Measurements from ENCODE around the gene SCRT2. TPM values are rescaled to one million over a fixed set of nuclear protein-coding genes. Genes with fewer than 3 reads are reported as not detected.
A peak's percentile ranks its signal among the peaks of the same experiment; 100 is the strongest.
"Not testable (repeated sequence)": the region's sequence is repeated elsewhere in the genome, so short reads cannot be mapped to it uniquely, and the experiment has no call there.

Gene SCRT2
- not detected in 2 replicates for total RNA-seq (2014; rRNA removed; shearing (Covaris generic))
- polyA plus RNA-seq (2014; cell fraction: nucleus; rRNA removed): not detected in 2 replicates

DNA sequence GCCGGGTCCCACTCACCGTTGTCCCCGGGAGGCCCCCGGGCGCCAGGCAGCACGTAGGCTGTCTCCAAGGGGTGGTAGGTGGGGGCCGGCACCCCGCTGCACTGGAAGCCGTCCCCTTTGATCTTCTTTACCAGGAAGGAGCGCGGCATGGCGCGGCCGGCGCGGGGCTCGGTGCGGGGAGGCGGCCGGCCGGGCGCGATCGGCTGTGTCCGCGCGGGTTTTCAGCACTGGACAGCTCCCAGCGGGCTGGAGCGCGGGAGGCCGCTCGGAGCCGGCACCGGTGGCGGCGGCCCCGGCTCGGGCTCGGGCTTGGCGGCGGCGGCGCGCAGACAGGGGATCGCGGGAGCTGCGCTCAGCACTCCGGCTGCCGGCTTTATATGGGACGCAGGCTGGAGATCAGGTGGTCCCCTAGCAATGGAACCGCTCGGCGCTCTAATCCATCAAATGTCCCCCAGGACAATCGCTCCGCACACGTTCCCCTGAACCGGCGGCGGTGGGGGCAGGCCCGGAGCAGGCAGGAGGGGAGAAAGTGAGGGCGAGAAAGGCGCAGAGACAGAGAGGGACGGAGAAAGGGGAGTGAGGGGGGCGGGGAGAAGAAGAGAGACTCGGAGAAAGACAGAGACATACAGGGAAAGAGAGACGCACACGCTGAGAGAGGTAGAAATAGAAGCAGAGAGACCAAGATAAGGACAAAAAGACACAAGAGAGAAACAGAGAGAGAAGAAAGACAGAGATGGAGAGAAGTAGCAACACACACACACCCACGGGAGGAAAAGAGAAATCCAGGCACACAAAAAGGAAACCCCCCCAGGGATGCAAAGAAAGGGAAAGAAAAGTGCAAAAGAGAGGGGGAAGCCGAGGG is at the start of gene SCRT2:
Gene SCRT2 (minus strand): TSS at position 350 of the 862 bp plus-strand sequence. CDS start 201 bp downstream, at position 149.
- DNase-seq (ENCODE audit: extremely low read depth, low read depth): peak; percentile 76

DNA sequence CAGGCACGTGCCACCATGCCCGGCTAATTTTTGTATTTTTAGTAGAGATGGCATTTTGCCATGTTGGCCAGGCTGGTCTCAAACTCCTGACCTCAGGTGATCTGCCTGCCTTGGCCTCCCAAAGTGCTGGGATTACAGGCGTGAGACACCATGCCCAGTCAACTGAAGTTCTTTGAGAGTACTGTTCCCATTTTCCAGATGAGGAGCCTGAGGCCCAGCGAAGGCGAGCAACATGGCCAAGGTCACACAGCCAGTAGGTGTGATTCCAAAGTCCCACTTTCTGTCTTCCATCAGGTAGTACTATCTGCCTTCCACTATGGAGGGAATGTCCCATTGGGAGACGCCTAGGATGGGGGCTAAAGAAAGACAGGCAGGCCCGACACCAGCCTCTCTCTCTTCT is 49.2 kb upstream of the SCRT2 start:
- DNase-seq (ENCODE audit: extremely low read depth, low read depth): not testable (repeated sequence)

DNA sequence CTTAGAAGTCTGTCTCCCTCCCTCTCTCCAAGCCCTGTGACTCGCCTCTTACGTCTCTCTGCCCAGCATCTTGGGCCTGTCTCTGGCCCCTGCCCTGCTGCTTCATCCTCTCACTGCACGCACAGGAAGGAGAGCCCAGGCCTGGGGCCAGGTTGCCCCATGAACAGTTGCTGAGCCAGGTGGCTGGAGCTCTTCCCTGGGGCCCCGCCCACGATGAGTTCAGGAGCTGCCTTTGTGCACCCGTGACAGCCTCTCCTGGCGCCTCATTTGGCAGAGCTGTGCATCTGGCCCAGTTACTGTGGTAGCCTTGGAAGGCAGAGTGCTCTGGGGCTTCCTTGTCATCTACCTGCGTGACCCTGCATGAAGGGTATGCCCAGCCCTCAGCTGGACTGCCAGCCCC is 48.2 kb upstream of the SCRT2 start:
- DNase-seq (ENCODE audit: extremely low read depth, low read depth): no peak

DNA sequence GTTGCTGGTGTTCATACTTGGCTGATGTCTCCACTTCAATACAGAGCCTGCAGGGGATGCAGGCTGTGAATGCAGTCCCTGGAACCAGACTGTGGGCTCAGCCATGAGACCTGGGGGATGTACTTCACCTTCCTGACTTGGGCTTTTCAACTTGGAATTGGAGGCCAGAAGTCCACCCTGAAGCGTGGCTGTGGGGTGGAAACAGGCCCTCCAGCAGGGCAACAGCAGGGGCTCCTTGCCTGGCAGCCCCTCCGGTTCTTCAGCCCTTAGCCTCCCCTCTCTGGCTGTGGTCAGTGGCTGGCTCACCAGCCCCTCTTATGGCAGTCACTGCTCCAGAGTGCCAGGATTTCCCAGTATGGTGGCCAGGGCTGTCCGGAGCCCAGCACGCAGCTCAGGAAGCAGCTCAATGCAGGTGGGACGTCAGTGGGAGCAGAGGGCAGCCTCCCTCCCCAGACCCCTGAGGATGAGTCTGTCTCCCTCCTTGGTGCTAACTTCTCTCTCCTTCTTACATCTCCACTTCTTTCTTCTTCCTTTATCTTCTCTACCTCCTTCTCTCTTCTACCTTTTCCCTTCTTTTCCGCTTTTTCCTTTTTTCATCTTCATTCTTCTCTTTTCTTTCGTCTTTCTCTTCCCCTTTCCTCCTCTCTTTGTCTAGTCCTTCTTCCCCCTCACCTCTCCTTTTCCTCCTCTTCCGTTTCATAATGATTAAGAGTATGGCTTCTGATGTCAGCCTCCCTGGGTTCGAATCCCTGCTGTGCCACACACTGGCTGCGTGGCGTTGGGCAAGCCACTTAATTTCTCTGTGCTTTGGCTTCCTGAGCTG is 47.4 kb upstream of the SCRT2 start:
- DNase-seq (ENCODE audit: extremely low read depth, low read depth): no peak

DNA sequence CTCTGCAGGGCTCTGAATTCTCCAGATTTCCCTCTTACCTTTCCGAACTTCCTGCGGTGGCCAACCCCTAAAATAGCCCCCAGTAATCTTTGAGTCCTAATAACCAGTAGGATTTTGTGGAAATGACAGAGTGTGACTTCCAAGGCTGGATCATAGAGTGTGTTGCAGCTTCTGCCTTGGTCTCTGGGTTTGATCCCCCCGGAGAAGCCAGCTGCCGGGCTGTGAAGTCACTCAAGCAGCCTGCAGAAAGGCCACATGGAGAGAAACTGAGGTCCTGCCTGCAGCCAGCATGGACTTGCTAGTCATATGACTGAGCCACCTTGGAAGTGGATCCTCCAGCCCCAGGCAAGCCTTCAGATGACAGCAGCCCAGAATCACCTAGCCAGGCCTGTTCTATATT is 46.3 kb upstream of the SCRT2 start:
- DNase-seq (ENCODE audit: extremely low read depth, low read depth): no peak

DNA sequence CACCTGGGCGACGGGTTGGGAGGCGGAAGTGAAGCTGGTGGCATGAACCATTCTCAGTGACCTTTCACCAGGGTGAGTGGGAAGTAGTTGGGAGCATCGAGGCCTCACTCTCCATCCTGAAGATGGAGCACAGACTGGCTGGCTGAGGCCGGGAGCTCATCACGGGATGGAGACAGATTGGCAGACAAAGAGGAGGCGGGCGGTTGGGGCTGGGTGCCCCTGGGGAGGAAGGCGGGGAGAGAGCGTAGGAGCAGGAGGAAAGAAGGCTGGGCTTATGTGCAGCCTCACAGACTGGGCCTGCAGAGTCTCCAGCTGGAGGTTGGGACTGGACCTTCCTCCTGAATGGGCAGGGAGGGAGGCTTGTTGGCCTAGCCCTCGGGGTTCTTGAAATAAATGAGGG is 44.2 kb upstream of the SCRT2 start:
- DNase-seq (ENCODE audit: extremely low read depth, low read depth): no peak

DNA sequence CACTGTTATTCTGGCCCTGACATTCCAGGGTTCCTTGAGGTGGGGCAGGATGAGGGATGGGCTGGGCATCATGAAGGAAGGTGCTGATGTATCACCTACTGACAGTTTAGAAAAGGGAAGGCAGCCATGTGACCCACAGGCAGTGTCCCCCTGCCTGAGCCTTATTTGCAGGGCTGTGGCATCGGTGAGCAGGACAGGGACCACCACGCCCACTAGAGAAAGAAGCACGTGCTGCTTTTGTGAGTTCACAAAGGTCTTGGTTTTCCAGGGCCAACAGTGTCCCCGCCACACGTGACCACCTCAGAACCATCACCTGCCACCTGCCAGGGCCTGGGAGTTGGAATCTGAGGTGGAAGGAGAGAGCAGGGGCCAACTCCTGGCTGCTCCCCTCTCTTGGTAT is 43.5 kb upstream of the SCRT2 start:
- no peak for DNase-seq (ENCODE audit: extremely low read depth, low read depth)

DNA sequence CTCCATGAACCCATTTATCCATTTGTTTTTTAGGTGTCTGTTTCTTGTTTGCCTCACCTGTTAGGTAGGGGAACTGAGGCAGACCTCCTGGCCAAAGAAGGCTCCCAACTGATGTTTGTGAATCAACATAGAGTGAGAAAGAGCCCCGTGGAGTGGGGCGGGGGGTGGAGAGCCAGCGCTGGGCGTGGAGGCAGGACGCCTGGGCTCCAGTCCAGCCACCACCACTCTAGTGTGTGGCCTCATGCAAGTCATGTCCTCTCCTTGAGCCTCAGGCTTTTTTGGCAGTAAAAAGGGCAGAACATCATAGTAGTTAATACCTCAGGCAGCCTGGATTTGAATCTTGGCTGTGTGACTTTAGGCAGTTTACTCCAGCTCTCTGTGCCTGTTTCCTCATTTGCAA is 42.2 kb upstream of the SCRT2 start:
- DNase-seq (ENCODE audit: extremely low read depth, low read depth): no peak

DNA sequence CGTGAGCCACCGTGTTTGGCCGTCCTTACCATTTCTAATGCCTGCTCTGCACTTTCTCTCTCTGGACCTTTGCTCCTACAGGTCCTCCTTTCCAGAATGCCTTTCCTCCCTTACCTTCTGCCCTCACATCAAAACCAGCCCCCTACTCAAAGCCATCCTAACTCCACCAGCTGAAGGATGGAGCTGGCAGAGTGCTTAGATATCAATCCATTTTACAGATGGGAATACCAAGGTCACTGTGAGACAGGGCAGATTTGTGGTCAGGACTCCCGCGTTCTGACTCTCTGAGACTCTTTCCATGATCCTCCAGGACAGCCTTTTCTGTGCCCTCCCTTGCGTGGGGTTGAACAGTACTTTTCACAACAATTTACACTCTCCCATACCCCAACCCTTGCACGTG is 41.7 kb upstream of the SCRT2 start:
- DNase-seq (ENCODE audit: extremely low read depth, low read depth): no peak

DNA sequence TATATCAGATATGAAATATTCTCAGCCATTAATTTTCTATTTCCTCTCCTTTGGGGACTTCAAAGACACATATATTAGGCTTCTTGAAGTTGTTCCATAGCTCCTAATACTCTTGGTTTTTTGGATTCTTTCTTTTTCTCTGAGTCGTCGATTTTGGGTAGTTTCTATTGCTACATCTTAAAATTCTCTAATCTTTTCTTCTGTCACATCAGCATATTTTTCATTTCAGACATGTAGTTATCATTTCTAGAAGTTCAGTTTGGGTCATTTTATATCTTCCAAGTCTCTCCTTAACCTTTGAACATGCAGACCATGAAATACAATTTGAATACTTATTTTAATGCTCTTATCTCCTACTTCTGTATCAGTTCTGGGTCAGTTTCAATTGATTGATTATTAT is 38.9 kb upstream of the SCRT2 start:
- DNase-seq (ENCODE audit: extremely low read depth, low read depth): no peak

DNA sequence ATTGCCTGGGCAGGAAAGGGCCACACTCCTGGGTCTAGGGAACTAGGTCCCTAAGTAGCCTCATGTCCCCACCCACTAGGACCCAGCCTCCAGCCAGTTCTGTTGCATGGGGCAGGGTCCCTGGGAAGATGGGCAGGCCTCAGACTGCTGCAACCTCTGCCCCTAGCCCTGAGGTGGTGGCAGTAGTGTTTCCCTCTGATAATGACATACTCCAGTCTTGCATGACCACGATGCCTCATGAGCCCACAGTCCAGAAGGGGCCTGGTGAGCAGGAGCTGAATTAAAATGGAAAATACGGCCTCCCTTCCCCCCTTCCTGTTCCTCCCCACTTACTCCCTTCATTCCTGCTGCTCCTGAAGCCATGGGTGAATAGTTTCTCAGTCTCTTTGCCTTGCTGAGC is 36.0 kb upstream of the SCRT2 start:
- no peak for DNase-seq (ENCODE audit: extremely low read depth, low read depth)

DNA sequence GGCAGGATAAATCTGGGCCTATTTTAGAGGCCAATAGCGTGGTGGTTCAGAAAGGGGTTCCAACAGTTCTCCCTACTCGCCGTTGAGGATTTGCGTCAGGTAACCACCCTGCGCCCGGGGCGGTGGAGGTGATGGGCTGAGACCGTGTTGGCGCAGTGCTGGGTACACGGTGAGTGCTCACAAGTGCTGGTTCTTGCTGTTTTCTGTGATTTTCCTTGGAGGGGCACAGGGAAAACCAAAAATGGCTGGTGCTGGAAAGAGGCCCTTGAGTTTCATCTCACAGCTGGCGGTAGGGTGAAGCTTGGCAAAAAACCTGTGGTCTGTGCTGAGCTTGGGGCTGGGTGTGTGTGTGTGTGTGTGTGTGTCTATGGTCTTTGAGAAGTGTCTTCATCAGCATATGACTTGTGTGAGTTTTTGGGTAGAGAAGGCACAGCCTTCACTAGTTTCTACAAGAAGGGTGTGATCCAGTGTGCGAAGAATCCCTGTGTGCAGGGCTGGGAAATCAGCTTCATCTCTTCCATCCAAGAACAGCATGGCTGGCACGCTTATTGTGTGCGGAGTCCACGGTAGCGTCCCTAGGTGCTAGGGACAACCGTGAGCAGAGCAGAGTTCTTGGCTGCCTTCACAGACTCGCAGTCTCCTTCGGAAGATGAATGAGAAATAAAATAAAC is 35.3 kb upstream of the SCRT2 start:
- no peak for DNase-seq (ENCODE audit: extremely low read depth, low read depth)

DNA sequence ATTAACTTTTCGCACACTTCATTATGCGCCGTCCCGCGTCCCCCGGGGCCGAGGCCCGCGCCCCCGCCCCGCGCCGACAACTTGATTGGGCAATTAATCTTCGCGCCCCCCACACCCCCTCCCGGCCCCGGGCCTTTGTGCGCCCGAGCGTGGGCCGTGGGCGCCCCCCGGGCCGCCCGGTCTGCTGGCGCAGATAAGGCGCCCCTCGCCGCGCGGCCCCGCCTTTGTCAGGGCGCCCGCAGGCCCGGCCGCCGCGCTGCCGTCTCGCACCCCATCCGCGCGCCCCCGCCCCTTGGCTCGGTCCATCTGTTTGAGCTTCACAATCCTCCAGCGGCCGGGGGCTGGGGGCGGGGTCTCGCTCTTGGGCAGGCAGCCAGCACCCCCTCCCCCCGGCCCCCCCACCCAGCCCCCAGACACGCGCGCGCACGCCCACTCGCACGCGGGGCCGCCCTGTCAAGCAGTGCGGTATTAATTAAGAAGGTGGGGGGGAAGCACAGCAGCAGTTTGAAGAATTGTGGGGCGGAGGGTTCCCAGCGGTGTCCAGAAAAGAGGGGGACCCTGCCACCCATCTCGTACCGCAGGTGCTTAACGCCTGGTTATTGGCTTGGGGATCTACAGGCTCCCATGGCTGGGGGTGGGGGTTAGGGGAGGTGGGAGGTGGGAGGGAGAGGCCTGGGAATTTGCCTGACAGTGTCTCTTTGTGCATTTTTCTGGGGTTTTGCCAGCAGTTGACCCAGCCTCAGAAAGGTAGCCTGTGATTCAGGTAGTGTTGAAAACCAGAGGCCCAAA is 34.6 kb upstream of the SCRT2 start:
- no peak for DNase-seq (ENCODE audit: extremely low read depth, low read depth)

DNA sequence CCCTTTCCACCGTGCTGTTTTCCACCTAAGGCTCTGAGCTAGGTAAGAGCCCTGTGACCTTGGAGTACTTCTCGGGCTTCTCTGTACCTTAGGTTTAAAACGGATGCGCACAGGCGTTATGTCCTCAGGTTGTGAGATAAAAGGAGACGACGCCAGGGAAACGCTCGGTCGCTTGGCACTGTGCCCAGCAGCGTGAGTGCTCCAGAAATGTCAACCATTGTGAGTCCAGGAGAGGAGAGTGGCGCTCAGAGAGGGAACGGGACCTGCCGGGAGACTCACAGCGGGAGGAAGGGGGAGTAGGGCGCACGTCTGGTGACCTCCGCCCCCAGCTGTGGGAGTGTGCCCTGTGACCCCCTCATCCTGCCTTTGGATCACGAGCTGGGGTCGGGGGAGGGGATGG is 33.8 kb upstream of the SCRT2 start:
- no peak for DNase-seq (ENCODE audit: extremely low read depth, low read depth)

DNA sequence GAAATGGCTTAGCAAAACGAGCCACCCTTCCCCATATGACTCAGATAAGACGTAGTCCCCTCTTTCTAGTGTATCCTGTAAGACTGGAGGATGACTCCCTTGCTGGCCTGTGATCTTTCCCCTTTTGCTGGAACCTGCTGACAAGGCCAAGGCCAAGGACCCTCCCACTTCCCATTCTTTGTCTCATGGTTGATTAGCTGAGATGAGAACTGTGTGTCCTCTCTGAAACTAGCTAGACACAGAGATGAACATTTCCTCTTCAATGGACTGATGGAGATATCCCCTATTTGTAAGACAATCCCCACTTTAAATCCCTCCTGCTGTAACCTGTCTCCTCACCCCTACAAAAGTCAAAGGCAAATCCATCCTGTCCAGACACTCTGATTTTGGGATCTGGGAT is 33.4 kb upstream of the SCRT2 start:
- DNase-seq (ENCODE audit: extremely low read depth, low read depth): no peak

DNA sequence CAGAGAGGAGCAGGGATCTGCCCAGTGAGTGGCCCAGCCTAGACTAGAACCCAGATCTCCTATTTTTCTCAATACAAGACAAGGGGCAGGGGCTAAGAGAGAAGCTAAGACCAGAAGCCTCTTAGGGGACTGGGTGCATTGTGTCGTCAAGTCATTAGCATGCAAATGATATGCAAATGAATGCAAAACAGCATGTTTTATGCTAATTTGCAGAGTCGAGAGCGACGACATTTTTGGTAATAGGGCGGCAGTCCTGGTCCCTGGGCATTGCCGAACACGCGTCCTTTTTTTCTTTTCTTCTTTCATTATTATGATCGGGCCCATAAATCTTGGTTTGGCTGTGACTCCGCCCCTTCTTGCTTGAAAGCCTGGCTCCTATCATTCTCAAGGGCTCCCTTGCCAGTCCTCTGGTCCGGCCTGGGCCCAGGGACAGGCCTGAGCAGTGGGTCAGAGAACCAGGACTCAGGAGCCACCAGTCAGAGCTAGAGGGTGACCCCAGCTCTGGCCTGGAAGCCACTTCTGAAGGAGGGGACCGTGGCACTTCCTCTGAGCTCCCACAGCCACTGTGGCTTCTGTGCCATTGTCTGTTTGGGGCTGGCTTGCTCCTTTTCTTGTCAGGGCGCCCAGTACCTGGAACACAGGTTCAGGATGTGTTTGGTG is 32.0 kb upstream of the SCRT2 start:
- DNase-seq (ENCODE audit: extremely low read depth, low read depth): no peak

DNA sequence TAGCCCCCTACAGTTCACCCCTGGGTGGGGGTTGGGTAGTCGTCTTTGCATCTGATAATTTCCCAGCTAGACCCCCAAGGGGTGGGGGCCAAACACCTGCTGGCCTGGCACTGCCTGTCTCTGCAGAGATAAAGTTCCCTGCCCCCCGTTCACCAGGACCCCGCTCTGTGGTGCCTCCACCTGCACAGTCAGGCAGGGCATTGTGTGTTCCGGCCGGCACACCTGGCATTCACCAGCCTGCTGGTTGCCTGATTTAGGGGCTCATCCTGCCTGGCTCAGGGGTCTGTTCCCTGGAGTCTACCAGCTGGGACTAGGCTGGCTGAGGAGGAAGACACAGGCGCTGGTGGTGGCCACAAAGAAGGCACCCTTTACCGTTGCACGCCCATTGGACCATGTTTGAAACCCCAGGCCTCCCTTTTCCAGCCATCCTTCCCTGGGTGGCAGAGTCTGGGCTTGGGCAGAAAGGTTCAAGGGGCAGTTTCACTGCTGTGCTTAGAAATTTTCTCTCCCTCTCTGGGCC is 30.8 kb upstream of the SCRT2 start:
- DNase-seq (ENCODE audit: extremely low read depth, low read depth): no peak

DNA sequence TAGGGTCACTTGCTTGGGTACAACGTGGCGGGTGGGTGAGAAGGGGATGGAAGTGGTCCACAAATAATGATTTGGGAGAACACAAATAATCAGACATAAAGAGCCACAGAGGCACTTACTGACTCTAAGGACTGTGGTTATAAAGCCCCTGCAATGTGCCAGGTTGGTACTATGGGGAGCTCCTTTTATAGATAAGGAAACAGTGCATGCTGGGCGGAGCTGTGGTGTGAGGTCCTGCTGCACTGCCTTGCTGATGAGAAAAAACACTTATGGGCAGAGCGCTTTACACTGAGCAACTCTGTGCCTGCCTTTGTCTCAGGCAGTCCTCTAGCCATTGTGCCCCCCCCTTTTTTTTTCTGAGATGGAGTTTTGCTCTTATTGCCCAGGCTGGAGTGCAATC is 29.1 kb upstream of the SCRT2 start:
- no peak for DNase-seq (ENCODE audit: extremely low read depth, low read depth)

DNA sequence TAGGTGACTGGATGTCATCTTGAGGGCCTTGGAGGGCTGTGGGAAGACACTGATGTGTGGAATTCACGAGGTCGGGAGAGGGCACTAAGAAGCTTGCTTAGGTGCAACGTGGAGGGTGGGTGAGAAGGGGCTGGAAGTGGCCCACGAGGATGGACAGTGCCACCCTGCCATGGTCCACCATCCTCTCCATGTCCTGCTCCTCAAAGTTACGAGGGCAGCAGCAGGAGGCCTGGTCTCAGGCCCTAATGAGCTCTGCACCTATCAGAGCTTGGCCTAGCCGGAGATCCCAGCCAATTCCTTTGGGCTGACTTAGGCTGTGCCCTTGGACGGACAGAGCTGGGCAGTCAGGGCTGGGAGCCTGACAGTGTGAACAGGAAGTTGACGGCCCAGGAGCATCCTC is 27.8 kb upstream of the SCRT2 start:
- no peak for DNase-seq (ENCODE audit: extremely low read depth, low read depth)

DNA sequence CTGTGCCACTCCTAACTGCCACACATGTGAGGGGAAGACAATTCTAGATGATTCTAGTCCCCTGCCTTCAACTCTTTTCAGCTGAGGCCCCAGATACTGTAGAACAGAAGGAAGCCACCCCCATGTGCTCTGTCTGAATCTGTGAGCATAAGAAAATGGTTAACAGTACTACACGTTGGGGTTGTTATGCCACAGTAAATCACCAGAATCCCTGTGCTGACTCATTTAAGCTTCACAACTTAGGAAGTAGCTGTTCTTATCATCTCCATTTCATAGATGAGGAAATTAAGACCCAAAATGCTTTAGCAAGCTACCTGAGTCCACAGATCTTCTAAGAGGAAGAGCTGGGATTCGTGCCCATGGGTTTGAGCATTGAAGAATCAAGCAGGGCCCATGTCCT is 27.4 kb upstream of the SCRT2 start:
- DNase-seq (ENCODE audit: extremely low read depth, low read depth): no peak
